Measurements from ENCODE around the gene MYLIP.

GRCh38 chr6:16130932-16131387 is 2.1 kb downstream of the MYLIP start:
- TF ChIP-seq, protein P1, sequence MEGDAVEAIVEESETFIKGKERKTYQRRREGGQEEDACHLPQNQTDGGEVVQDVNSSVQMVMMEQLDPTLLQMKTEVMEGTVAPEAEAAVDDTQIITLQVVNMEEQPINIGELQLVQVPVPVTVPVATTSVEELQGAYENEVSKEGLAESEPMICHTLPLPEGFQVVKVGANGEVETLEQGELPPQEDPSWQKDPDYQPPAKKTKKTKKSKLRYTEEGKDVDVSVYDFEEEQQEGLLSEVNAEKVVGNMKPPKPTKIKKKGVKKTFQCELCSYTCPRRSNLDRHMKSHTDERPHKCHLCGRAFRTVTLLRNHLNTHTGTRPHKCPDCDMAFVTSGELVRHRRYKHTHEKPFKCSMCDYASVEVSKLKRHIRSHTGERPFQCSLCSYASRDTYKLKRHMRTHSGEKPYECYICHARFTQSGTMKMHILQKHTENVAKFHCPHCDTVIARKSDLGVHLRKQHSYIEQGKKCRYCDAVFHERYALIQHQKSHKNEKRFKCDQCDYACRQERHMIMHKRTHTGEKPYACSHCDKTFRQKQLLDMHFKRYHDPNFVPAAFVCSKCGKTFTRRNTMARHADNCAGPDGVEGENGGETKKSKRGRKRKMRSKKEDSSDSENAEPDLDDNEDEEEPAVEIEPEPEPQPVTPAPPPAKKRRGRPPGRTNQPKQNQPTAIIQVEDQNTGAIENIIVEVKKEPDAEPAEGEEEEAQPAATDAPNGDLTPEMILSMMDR (conservative IDR thresholded peaks at IDR 0.05) = 0 out of 2 replicates have a peak, but pooled peaks have one; percentile 1
- TF ChIP-seq EZH2 (IDR thresholded peaks at IDR 0.05; ENCODE audit: low read depth) = no peak
